GM10248 (cell line): ENCODE data around the gene TARM1.
"Not testable (repeated sequence)": the region's sequence is repeated elsewhere in the genome, so short reads cannot be mapped to it uniquely, and the experiment has no call there.

Source experiments
- CTCF ChIA-PET: fragments of 300-600 bp; sonication (Branson Sonifier 250); formaldehyde crosslinking; extraction: SDS; loops from one replicate; lab custom pipeline; 2021; ENCODE audit warnings: antibody characterized with exemption; lab: Yijun Ruan, JAX
- POLR2A ChIA-PET: fragments of 350-650 bp; sonication (Branson Sonifier 250); formaldehyde crosslinking; extraction: SDS; loops from one replicate; lab custom pipeline; 2020; ENCODE audit warnings: antibody characterized with exemption; lab: Yijun Ruan, JAX
- DNase-seq: peaks from one replicate; pipeline ENCODE4 v3.0.0; 2012; ENCODE audit errors: extremely low spot score
- CTCF ChIP-seq: IDR thresholded peaks from 2 replicates; pipeline ENCODE4 v1.5.1; 2012; ENCODE audit warnings: mild to moderate bottlenecking, low read depth; ENCODE audit errors: extremely low read depth, missing control alignments, control extremely low read depth

Gene TARM1

GRCh38 chr19:54062643-54063042 is 18.5 kb downstream of the TARM1 start:
- POLR2A ChIA-PET = no interaction called here
- CTCF ChIA-PET = no interaction called here
- TF ChIP-seq CTCF = no peak
- no peak for DNase-seq

- DNase-seq = no peak
- POLR2A ChIA-PET = no interaction called here
- CTCF ChIA-PET = no interaction called here
- TF ChIP-seq CTCF = no peak
These were observed 33.5 kb downstream of the TARM1 start for GRCh38 chr19:54047616-54048015.

DNA sequence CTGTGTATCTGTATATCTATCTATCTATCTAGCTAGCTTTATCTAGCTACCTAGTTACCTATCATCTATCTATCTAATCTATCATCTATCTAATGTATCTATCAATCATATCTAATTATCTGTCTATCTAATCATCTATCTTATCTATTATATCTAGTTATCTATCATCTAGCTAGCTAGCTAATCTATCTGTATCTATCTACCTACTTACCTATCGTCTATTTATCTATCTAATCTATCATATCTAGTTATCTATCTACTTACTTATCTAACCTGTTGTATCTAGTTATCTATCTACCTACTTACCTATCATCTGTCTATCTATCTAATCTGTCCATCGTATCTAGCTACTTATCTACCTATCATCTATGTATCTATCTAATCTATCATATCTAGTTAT is 35.4 kb downstream of the TARM1 start:
- DNase-seq = no peak
- no peak for TF ChIP-seq CTCF
- ChIA-PET CTCF (interaction anchor here (0.9 to 1.7 kb wide), 2 partner anchors 11 to 21 kb away, joined by 3 to 5 read pairs; no protein-coding TSS in a partner anchor), POLR2A (no interaction called here)

- no peak for TF ChIP-seq CTCF
- no peak for DNase-seq
- ChIA-PET CTCF (interaction anchor here (1.3 to 2.7 kb wide), 3 partner anchors 12 to 250 kb away, joined by 4 to 13 read pairs (median 11); no protein-coding TSS in a partner anchor), POLR2A (no interaction called here)
These were observed 38.2 kb downstream of the TARM1 start for GRCh38 chr19:54042989-54043388.

DNA sequence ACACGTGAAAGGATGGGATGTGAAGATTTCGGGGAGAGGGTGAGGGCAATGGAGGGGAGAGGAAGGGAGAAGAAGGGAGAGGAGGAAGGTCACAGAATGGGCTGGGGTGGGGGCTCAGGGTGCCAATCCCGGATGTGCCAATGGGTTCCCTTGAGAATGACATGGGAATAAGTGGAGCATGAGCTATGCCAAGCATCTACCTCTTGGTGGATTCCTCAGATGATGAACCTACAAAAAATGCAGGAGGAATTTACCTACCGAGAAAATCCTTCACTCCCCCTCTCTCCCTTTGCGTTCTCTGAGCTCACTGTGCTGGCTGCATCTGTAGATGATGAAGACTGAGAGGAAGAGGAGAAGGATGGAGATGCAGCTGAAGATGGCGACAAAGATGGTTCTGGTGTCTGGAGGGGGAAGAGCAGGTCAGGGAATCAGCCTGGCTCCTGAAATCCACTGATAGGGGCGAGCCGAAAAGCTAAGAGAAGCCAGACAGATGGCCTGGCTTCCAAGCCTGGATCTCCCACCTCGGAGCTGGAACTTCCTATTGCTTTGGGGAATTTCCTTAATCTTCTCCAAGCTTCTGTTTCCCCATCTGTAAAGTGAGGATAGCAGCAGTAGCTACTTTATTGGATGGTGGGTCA is 39.1 kb downstream of the TARM1 start:
- ChIA-PET POLR2A (no interaction called here), CTCF (interaction anchor here (2.7 kb wide), 2 partner anchors 11 to 18 kb away, joined by 11 to 13 read pairs; no protein-coding TSS in a partner anchor)
- TF ChIP-seq CTCF = no peak
- DNase-seq = no peak

GRCh38 chr19:54040003-54040402 is 41.2 kb downstream of the TARM1 start:
- DNase-seq = no peak
- TF ChIP-seq CTCF = no peak
- ChIA-PET POLR2A (no interaction called here), CTCF (interaction anchor here (0.9 to 2.0 kb wide), 2 partner anchors 10 to 13 kb away, joined by 3 to 7 read pairs; no protein-coding TSS in a partner anchor)

DNA sequence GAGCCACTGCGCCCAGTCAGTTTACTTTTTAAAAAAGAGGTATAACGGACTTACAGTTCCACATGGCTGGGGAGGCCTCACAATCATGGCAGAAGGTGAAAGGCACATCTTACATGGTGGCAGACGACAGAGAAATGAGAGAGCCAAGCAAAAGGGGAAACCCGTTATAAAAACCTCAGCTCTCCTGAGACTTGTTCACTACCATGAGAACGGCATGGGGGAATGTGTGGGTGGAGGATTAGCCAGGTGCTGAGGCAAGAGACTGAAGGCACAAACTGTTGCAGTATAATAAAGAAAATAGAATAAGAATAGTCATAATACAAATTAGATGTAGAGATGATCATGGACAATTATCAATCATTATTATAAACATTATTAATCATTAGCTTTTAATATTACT is 44.6 kb downstream of the TARM1 start:
- POLR2A ChIA-PET, DNase-seq: not testable (repeated sequence)
- CTCF ChIA-PET = interaction anchor here (1.0 to 3.5 kb wide), 2 partner anchors 10 to 13 kb away, joined by 4 to 16 read pairs; no protein-coding TSS in a partner anchor
